SK-MEL-5 (cell line): ENCODE results near the gene NALCN. TPM values are rescaled to one million over a fixed set of nuclear protein-coding genes. Genes with fewer than 3 reads are reported as not detected.

Experiments used
- DNase-seq: peaks from one replicate; pipeline ENCODE4 v3.0.0-alpha.2; 2016; ENCODE audit warnings: low read depth, low spot score
- in situ Hi-C: cut with HindIII; loops from 2 replicates; pipeline ENCODE4 v1.10.0; 2016; ENCODE audit warnings: low sequenced_read_pairs, high pct_unique_total_duplicates, low pct_unique_long_range_greater_than_20kb
- total RNA-seq: library from RNA; depleted of rRNA; stranded (reverse); fragments of >200 nt; shearing (Covaris generic); gene quantifications from 2 replicates; pipeline ENCODE4 v1.2.3, GENCODE V29; 2014

The NALCN gene
- total RNA-seq, 1 experiment from 2014 or later: 0.24 TPM

DNA sequence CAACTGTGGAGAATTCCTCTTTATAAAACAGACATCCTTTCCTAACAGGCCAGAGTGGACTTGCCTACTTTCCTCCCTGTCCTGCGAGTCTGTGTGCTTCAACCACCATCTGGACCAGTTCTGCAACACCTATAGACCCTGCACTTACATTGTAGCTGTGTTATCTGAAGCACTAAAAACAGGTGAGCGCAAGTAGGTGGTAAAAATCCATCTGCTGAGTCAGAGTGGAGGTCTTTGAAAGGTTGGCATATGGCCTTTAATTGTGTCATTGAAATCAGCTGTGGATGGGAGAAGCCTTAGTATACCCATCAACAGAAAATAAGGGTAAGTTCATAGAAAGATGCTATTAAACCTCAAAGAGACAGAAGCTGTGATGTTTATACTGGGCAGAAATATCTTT is 7.6 kb upstream of the NALCN start:
- DNase-seq: peak; percentile 1
- in situ Hi-C loops: no loop called here

DNA sequence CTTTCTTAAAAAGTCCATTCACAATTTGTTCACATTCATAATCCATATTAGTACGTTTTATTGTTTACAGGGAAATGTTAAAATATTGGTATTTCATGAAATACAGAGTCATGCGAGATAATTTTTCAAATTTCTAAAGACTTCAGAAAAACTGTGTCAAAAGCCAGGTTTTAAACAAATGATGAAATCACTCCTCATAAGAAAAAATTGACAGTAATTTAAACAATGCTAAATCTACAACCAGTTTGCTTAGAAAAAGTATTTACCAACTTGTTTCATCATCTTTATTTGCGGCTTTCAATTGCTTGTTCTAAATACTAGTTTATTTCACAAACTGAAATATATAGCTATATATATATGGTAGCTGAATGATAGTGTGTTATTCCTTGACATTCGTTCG is 1.2 kb upstream of the NALCN start:
- in situ Hi-C loops: no loop called here
- no peak for DNase-seq

DNA sequence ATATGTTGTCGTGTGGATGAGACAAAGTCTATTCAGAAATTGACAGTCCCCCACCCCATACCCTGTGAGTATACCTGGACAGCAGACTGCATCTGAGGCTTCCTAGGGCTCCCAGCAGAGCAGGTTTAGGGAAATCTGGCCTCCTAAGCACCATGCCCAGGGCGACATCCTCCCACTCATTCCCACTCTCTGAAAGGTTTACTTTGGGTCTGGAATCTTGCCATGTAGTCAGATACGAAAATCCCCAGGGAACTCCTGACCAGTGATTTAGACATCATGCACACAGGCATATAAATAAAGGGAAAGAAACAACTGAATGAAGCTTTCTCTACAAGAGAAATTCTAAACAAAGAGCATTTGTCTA is 717 bp upstream of the NALCN start:
- DNase-seq: peak; percentile 93
- in situ Hi-C loops: no loop called here

DNA sequence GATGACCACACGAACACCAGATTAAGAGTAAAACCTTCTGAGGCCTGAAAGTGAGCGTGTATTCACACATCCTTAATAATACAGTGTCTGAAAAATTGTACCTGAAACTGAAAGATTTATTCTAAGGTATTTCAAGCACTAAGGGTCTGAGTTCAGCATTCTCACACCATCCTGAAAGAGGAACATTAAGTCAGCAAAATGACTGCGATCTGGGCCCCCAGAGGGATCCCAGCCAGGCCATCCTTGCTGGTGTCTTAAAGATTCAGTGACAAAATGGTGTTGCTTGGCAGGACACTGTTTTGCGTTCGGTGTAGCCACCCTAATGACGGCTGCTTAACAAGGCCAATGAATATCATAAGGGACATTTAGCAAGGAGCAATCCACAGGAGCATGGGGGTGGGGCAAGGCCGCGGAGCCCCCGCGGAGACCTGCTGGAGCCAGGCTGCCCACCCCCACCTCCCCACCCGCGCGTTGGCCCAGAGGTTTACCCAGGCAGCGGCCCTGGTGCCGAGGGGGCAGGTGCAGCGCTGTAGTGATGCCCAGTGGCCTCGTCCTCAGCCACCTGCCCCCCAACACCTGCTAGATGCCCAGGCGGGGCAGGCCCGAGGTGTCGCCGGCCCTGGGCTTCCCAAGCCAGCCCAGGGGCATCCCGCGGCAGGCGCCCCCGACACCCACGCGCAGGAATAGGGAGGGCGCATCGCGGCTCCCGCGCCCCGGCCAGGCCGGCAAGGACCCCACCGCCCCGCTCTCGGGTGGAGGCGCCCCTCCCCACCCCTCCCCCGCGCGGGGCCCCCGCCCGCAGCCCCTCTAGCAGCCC is 742 bp downstream of the NALCN start:
- in situ Hi-C loops: no loop called here
- no peak for DNase-seq

DNA sequence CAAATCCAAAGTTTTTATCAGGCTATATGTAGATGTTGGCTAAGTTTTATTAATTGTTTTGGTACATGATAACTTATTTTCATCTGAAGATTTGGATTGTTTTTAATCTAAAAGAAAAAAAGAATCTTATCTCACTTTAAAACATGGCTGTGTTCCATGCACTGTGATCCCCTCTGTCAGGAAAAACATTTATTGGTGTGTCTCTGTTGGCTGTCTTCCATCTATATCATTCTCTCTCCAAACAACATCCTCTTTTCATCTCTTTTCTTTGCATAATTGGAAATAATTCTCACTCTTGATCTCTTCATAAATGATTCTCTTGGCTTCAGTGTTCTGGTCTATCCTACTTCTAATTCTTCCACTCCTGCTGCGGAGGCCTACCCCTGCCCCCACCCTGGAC is 4.2 kb downstream of the NALCN start:
- in situ Hi-C loops: no loop called here
- no peak for DNase-seq

DNA sequence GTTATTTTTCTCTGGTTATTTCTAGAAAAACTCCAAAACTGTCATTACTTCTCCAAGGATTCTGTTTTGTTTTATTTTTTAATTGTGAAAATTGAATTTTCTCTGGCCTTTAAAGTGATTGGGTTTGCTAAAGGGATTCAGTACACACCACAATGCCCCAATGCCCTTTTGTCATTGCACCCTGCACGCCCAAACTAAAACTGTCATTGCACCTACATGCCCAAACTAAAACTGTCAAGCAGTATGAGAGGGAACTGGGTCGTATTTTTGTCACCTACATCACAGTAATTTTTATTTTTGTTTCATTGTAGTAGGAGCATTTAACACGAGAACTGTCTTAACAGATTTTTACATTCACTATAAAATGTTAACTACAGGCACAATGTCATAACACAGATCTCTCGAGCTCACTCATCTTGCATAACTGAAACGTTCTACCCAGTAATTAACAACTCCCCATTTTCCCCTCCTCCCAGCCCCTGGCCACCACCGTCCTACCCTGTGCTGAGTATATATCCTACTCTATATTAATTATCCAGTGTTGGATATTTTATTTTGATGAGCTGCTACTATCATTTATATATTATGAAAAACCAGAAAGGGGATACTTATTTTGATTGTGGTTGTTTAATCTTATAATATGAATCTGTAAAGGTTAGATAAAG is 7.2 kb downstream of the NALCN start:
- no peak for DNase-seq
- in situ Hi-C loops: no loop called here

DNA sequence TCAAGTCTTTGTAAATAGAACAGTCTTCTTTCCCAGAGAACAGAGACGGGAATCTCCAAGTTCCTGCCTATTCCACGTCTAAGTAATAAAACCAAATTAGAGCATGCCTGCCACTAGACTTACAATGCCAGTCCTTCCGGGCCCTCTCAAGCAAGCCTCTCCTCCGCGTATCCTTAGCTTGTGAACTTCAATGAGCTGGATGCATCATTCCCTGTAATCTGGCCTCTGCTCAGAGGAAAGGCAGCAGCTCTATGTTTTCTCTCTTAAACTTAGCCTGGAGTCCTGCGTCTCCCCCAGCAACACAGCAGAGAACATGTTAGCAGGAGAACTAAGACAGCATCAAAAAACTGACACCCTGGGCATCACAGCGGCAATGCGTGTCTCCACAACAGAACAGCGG is 8.2 kb downstream of the NALCN start:
- in situ Hi-C loops: no loop called here
- DNase-seq: no peak

DNA sequence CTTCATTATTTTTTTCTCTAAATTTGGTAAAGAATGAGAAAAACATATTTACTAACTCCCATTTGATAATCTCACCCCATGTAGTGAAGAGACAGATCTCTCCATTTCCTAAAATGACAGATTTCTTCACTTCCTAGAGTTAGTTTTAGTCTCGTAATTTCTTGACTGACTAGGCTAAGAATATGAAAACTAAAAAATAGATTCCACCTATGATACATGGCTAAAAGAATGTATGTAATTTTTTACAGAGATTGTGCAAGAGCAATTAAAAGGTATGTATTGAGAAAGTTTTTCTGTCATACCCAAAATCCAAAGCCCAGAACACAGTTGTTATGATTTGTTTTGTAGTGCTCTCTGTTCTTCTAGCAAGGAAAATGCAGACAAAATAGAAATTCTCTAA is 9.5 kb downstream of the NALCN start:
- in situ Hi-C loops: no loop called here
- no peak for DNase-seq

DNA sequence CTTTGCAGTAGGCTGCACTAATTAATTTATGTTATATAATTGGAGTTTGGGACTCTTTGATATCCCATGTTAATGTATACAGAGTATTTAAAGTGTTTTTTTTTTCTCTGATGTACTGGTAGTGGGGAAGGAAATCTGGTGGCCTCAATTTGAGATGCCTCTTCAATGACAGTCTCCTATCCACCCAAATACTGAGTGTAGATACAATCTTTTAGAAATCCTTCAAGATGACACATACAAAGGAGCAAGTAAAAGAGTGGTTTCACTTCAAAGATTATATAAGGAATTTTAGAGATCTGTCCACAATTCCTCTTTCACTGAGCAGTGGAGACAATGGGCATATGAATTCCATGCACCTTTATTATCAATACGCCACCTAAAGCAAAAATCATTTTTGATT is 15.1 kb downstream of the NALCN start:
- DNase-seq: no peak

DNA sequence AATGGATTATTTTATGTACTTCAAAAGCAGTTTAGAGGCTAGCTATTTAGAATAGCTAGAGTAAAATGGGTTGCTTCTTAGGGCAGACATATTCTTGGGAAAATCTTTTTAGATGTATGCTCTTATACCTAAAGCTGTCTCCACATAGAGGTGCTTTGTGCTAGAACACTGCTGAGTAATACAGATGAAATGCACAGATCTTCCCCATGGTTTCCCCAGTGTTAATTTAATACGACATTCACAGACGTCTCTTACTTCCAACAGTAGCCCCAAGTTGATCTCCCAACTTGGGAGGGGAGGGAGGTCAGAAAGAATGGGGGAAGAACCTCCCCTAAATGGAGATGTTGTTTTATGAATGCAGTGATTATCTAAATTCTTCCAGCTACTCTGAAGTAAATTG is 16.9 kb downstream of the NALCN start:
- no peak for DNase-seq
- in situ Hi-C loops: no loop called here

More for the DNA sequence above, 15.1 kb downstream of the NALCN start:
- in situ Hi-C loops: no loop called here

DNA sequence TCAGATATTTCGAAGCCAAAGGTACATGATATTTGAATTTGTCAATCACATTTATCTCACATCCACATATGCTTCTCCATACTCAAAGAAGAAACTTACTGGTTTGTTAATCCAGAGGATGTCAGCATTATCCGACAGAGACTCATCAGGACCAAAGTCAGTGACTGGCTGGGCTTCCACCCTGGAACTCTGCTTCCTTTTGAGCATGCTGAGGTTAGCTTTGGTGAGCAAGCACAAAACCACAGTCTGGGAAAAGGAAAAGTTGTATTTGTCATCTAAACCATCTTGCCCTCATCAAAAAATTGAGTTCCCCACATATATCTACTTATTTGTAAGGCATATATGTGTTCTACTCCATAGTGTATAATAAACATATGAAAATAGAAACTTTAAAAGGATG is 17.4 kb downstream of the NALCN start:
- in situ Hi-C loops: no loop called here

DNA sequence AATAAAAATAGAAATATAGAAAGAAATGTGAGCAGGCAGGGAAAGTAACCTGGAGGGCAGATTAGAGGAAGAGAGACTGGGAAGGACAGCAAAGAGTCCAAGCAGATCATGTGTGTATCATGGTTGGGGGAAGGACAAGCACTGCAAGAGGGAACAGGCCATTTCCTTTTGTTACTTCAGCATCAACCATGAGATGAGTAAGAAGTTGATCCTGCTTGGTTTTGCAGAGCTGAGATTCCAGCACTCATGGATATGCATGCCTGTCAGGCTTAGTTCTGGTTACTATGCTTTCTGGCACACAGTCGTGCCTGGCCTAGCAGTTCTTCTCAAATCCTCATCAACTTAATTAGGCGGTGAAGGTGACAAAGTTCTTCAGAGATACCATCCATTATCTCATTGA is 18.1 kb downstream of the NALCN start:
- DNase-seq: no peak
- in situ Hi-C loops: no loop called here

More for the DNA sequence above, 17.4 kb downstream of the NALCN start:
- DNase-seq: no peak

DNA sequence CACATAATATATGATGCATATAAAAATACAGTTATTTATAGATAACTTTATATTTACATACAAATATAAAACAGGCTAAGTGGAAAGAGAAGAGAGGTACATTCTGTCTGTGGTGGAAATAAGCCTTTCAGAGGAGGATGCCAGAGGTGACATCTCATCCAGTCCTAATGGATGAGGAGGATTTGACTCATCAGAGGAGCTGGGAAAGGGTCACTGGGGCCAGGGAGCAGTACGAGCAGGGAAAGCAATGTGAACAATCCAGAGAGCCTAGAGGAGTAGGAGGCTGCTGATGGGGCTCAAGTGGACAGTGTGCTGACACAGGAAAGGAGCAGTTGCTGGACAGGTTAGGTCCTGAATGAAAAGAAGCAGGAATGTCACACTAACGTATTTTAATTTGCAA is 18.6 kb downstream of the NALCN start:
- in situ Hi-C loops: no loop called here
- no peak for DNase-seq

DNA sequence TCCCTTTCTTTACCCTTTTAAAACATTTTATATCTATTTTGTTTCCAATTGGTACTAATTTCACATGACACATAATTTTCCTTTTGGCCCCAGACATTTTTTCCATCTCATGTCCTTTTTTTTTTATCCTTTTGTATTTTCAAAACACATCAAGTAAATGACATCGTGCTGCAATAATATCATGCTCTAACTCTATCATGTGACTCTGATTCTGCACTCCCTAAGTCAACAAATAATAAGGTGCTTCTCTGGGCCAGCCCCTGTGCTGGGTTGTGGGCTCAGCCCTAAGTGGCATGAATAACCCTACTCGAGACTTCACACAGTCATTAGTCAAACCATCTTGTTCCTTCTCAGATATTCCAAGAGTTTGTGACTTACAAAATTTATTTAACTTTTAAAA is 21.7 kb downstream of the NALCN start:
- no peak for DNase-seq
- in situ Hi-C loops: no loop called here

DNA sequence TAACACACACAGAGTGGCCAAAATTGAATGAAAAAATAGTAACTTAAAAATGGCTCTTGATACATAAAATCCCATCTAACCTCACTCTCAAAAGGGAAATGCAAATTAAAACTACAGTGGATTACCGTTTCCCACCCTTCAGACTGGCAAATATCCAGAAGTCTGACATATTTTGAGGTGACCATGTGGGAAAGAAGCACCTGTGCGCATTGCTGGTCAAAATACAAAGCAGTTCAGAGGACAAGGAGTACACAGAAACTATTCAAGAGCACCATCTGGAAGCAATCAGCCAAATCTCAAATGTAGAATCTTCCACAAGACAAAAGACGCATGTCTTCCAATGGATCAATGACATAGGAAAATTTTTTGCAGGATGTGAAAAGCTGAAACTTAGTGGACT is 23.2 kb downstream of the NALCN start:
- in situ Hi-C loops: no loop called here
- no peak for DNase-seq

DNA sequence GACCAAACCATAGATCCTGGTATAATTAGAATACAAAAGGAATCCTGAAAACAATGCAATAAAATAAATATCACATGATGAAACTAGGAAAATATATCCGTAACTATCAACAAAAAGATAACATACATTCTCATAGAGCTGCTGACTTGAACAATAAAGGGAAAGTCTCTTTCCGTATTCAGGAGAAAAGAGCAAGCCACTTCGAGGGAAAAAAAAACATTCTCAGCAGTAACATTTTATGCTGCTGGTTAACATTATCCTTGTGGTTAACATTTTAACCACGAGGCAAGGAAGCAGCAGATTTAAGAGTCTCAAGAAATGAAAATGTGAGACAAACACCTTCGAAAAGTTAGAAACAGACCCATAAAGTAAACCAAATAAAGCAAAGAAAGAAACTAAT is 25.8 kb downstream of the NALCN start:
- no peak for DNase-seq

DNA sequence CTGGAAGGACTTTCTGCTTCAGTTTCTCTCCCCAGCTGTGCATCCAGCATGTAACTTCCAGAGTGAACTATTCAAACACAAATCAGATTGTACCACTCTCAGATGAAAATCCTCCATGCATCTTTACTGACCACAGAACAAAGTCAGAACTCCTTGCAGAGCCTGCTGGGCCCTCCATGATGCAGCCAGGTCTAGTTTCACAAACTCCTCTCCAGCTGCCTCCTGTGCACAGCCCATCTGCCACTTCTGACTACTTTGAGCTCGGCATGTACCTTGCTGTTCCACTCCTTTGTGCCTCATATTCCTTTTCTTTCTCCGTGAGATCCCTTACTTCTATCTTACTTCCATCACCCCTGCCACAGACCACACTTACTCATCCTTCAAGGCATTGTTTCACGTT is 31.4 kb downstream of the NALCN start:
- no peak for DNase-seq

More for the DNA sequence above, 25.8 kb downstream of the NALCN start:
- in situ Hi-C loops: no loop called here

DNA sequence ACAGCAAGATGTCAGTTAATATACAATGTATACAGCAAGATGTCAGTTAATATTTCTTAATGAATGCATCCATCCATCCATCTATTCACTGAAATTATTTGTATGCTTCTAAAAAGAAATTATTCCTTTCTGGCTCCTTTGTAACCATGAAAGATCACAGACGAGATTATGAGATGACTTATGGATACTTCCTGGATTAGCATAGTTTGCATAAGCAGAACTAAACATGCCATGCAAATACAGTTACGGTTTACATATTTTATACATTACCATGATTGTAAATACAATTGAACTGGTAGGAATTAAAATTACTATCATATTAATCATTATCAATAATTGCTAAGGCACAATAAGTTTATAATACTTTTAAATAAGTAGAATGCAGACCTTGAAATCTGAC is 32.7 kb downstream of the NALCN start:
- in situ Hi-C loops: no loop called here
- no peak for DNase-seq

More for the DNA sequence above, 31.4 kb downstream of the NALCN start:
- in situ Hi-C loops: no loop called here

DNA sequence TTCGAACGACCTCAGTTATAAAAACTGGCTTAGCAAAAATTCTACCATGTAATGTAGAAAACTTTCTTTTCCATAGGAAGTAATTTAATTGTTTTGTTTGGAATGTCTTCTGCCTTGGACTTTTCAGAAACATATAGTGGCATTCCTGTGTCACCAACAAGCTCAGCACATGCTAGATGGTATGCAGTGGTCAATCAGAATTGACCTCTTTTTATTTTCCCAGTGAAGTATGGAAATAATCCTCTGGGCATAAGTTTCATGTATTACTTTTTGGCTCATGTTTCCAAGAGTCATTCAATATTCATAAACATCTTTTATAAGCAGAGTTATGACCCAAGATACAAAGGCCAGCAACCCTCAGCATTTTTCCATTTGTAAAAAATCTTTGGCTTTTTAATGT is 33.6 kb downstream of the NALCN start:
- in situ Hi-C loops: no loop called here
- DNase-seq: no peak
